Endothelial cell of umbilical vein (primary cell): Measurements from ENCODE around the gene SNAI3. TPM values are rescaled to one million over a fixed set of nuclear protein-coding genes. Genes with fewer than 3 reads are reported as not detected.

Source experiments
- BruUV-seq: library from RNA; stranded (reverse); fragments of 400-500 nt; replicated peaks from 2 replicates; lab custom pipeline; 2021; lab: Mats Ljungman, UMichigan
- CTCF ChIA-PET: fragments of 300-600, 350-600 bp; sonication (Branson Sonifier 250); formaldehyde crosslinking; loops from one replicate; lab custom pipeline; 2021; ENCODE audit warnings: antibody characterized with exemption, inconsistent platforms; lab: Charles Lee
- POLR2A ChIA-PET: fragments of 300-600, 350-600 bp; sonication (Branson Sonifier 250); formaldehyde crosslinking; loops from one replicate; lab custom pipeline; 2021; ENCODE audit warnings: antibody characterized with exemption, inconsistent platforms; lab: Charles Lee
- DNase-seq: peaks from one replicate; pipeline ENCODE4 v3.0.0-alpha.2; 2011; ENCODE audit warnings: low read depth, low spot score
- FAIRE-seq: peaks from 2 replicates; lab custom pipeline; 2011; peaks lifted over from hg19 to GRCh38; lab: Jason Lieb, UNC
- H2AFZ ChIP-seq: 2 replicates; pipeline ENCODE4 v1.6.0; 2012; ENCODE audit warnings: low read depth, low read length, control low read depth, inconsistent platforms
- H3K27ac ChIP-seq: 2 replicates; pipeline ENCODE4 v1.5.1; 2011; ENCODE audit warnings: low read depth, mild to moderate bottlenecking, control low read depth, low read length, moderate library complexity; ENCODE audit not compliant: insufficient read depth
- H3K27me3 ChIP-seq, 2 experiments: 2 replicates each; pipeline versions ENCODE4 v1.6.0 to v1.6.1; 2011; ENCODE audit warnings: low read length in 2 of 2, mixed read lengths in 1 of 2; ENCODE audit not compliant: control insufficient read depth in 2 of 2, insufficient read depth in 2 of 2
- H3K36me3 ChIP-seq, 2 experiments: 2 replicates in 1 of 2; 3 replicates in 1 of 2; pipeline ENCODE4 v1.5.1; 2011; ENCODE audit warnings: low read length in 2 of 2, mild to moderate bottlenecking in 1 of 2, moderate library complexity in 1 of 2; ENCODE audit not compliant: control insufficient read depth in 2 of 2, insufficient read depth in 2 of 2; ENCODE audit errors: extremely low read depth in 1 of 2
- H3K4me1 ChIP-seq: 3 replicates; pipeline ENCODE4 v1.5.1; 2011; ENCODE audit warnings: mild to moderate bottlenecking, low read length; ENCODE audit not compliant: control insufficient read depth, insufficient read depth; ENCODE audit errors: extremely low read depth
- H3K4me2 ChIP-seq: 2 replicates; pipeline ENCODE4 v1.6.1; 2011; ENCODE audit warnings: low read length, control low read depth, mixed read lengths; ENCODE audit not compliant: insufficient read depth
- H3K4me3 ChIP-seq, 3 experiments: fragments of 200-600 bp in 1 of 3; sonication (generic), shearing (Covaris generic) in 1 of 3; replicated peaks in 1 of 3; 2 replicates each; pipeline ENCODE4 v1.5.1; 2011 to 2016; ENCODE audit warnings: control low read depth in 3 of 3, low read length in 3 of 3, mild to moderate bottlenecking in 2 of 3, inconsistent platforms in 1 of 3, low read depth in 1 of 3, moderate library complexity in 1 of 3; ENCODE audit not compliant: insufficient read depth in 1 of 3
- H3K79me2 ChIP-seq: 2 replicates; pipeline ENCODE4 v1.6.0; 2012; ENCODE audit warnings: low read length, inconsistent platforms; ENCODE audit not compliant: control insufficient read depth, insufficient read depth
- H3K9ac ChIP-seq: replicated peaks from 2 replicates; pipeline ENCODE3; 2011; ENCODE audit warnings: low read length, control low read depth; ENCODE audit not compliant: insufficient read depth; ENCODE audit errors: extremely low read depth
- H3K9me1 ChIP-seq: replicated peaks from 3 replicates; pipeline ENCODE4 v1.6.0; 2011; ENCODE audit warnings: mild to moderate bottlenecking, low read length; ENCODE audit not compliant: control insufficient read depth, insufficient read depth; ENCODE audit errors: extremely low read depth
- H3K9me3 ChIP-seq: replicated peaks from 2 replicates; pipeline ENCODE4 v1.5.1; 2012; ENCODE audit warnings: low read length, inconsistent platforms; ENCODE audit not compliant: control insufficient read depth, insufficient read depth
- H4K20me1 ChIP-seq: replicated peaks from 2 replicates; pipeline ENCODE3; 2011; ENCODE audit warnings: mild to moderate bottlenecking, low read length; ENCODE audit not compliant: control insufficient read depth, insufficient read depth; ENCODE audit errors: extremely low read depth
- CTCF ChIP-seq, 2 donors: IDR thresholded peaks; 1 replicate in 1 of 2; 2 replicates in 1 of 2; pipeline ENCODE4 v1.5.1; 2011; ENCODE audit warnings: low read length in 2 of 2, mild to moderate bottlenecking in 2 of 2, moderate library complexity in 2 of 2, control low read depth in 1 of 2, inconsistent platforms in 1 of 2, low read depth in 1 of 2; ENCODE audit not compliant: insufficient read depth in 1 of 2; ENCODE audit errors: extremely low read depth in 1 of 2
- EZH2 ChIP-seq: IDR thresholded peaks from 2 replicates; pipeline ENCODE4 v1.6.1; 2012; ENCODE audit warnings: borderline replicate concordance, low read depth, mild to moderate bottlenecking, moderate library complexity, low read length, inconsistent platforms; ENCODE audit not compliant: severe bottlenecking
- FOS ChIP-seq: IDR thresholded peaks from 2 replicates; pipeline ENCODE4 v1.6.1; 2011; ENCODE audit warnings: mild to moderate bottlenecking, low read length, moderate library complexity, borderline replicate concordance; ENCODE audit not compliant: insufficient read depth
- GATA2 ChIP-seq: IDR thresholded peaks from 2 replicates; pipeline ENCODE4 v1.7.0; 2011; ENCODE audit warnings: low read depth, mild to moderate bottlenecking, moderate library complexity, mixed read lengths, low read length; ENCODE audit not compliant: insufficient read length, insufficient read depth
- JUN ChIP-seq: IDR thresholded peaks from 2 replicates; pipeline ENCODE4 v1.6.1; 2011; ENCODE audit warnings: borderline replicate concordance, low read depth; ENCODE audit not compliant: insufficient read length, insufficient read depth
- MYC ChIP-seq: IDR thresholded peaks from one replicate; pipeline ENCODE4 v1.6.1; 2011; ENCODE audit warnings: mild to moderate bottlenecking, low read depth, low read length
- POLR2A ChIP-seq: IDR thresholded peaks from 2 replicates; pipeline ENCODE4 v1.6.1; 2012; ENCODE audit warnings: low read depth, mild to moderate bottlenecking, control low read depth, low read length
- POLR2AphosphoS5 ChIP-seq: IDR thresholded peaks from 2 replicates; pipeline ENCODE4 v1.6.1; 2012; ENCODE audit warnings: low read depth, mild to moderate bottlenecking, control low read depth, low read length, moderate library complexity; ENCODE audit not compliant: insufficient read depth
- dilution Hi-C: fragments of 300-500 bp; cut with MboI; formaldehyde crosslinking; loops from one replicate; pipeline ENCODE4 v1.15.0; 2019; ENCODE audit warnings: low sequenced_read_pairs; ENCODE audit not compliant: extremely low pct_ligation_motif_present
- intact Hi-C: fragments of 100-400 bp; cut with micrococcal nuclease; formaldehyde crosslinking; loops from one replicate; pipeline ENCODE4 v1.10.0; 2022
- polyA plus RNA-seq, 4 experiments: library from polyadenylated mRNA; depleted of rRNA in 3 of 4; stranded (reverse) in 3 of 4; unstranded in 1 of 4; fragments of >200 nt; gene quantifications; 2 replicates each; pipeline versions ENCODE4 v1.2.1 to v1.2.3, GENCODE V29; 2011 to 2012; ENCODE audit warnings: missing spikeins in 1 of 4
- total RNA-seq: library from RNA; stranded (reverse); gene quantifications from 2 replicates; pipeline ENCODE4 v1.2.3, GENCODE V29; 2021
- TF ChIP-seq, protein P1 (sequence below): IDR thresholded peaks from 2 replicates; pipeline ENCODE4 v1.6.1; 2011; ENCODE audit not compliant: insufficient read depth, insufficient read length

SNAI3 gene
- total and polyA plus RNA-seq, 2 donors (not counting 3 experiments of a cell fraction or from before 2014, with no cell fraction given) = 0.30 to 0.31 TPM

DNA sequence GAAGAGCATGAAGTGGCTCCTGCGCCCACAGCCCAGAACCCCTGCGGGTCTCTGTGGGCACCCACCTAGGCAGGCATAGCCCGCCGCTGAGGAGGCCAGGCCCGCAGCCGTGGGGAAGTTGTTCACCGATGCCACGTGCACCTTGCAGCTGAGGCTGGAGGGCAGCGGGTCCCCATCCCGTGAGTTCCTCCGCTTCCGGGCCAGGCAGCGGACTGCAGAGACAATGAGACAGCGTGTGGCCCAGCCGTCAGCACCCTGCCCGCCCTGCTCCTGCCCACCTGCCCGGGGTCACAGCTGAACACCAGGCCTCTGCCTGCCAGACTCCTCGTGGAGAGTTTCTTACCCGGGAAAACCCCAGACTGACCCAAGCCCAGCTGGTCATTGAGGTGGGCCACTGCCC lies 28.9 kb downstream of the SNAI3 start:
- BruUV-seq = no TSS peak
- Histone ChIP-seq H3K36me3 (peaks cover 7 to 17% of the 10 kb centered on the region in 2 experiments), H3K27me3 (no peaks in the 10 kb centered on the region), H3K27ac (no peak overlapping the region), H3K9ac (no peak overlapping the region), H3K4me3 (no peak overlapping the region), H2AFZ (no peak overlapping the region), H3K4me2 (no peak overlapping the region), H3K79me2 (peaks cover 34% of the 10 kb centered on the region), H3K9me3 (no peaks in the 10 kb centered on the region), H3K9me1 (no peaks in the 10 kb centered on the region), H3K4me1 (peaks cover 4% of the 10 kb centered on the region), H4K20me1 (no peaks in the 10 kb centered on the region)
- dilution Hi-C loops = no loop called here
- no peak for FAIRE-seq
- DNase-seq = no peak
- intact Hi-C loops = no loop called here
- POLR2A ChIA-PET = no interaction called here
- TF ChIP-seq POLR2AphosphoS5 = no peak
- TF ChIP-seq GATA2 = no peak
- no peak for TF ChIP-seq EZH2
- TF ChIP-seq POLR2A = no peak
- TF ChIP-seq, protein P1, sequence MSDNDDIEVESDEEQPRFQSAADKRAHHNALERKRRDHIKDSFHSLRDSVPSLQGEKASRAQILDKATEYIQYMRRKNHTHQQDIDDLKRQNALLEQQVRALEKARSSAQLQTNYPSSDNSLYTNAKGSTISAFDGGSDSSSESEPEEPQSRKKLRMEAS = no peak
- TF ChIP-seq CTCF (IDR thresholded peaks at IDR 0.05; ENCODE audit: extremely low read depth in 1 of 2, insufficient read depth in 1 of 2, low read depth in 1 of 2, low read length in 2 of 2) = no peak
- no peak for TF ChIP-seq MYC
- no peak for TF ChIP-seq FOS
- TF ChIP-seq JUN = no peak
- CTCF ChIA-PET = no interaction called here
